Activated T-cell treated with anti-CD3 and anti-CD28 coated beads for 48 hours (primary cell): ENCODE measurements around the gene FSTL1.
"Not testable (repeated sequence)": the region's sequence is repeated elsewhere in the genome, so short reads cannot be mapped to it uniquely, and the experiment has no call there.

Source experiments
- DNase-seq: peaks from one replicate; pipeline ENCODE4 v3.0.0-alpha.2; 2020; ENCODE audit warnings: low read depth

Gene FSTL1

GRCh38 chr3:120417272-120417911 is 33.4 kb downstream of the FSTL1 start:
- peak; percentile 79 for DNase-seq

GRCh38 chr3:120416868-120417267 is 33.9 kb downstream of the FSTL1 start:
- DNase-seq: no peak

GRCh38 chr3:120415756-120416155 is 35.0 kb downstream of the FSTL1 start:
- no peak for DNase-seq

DNA sequence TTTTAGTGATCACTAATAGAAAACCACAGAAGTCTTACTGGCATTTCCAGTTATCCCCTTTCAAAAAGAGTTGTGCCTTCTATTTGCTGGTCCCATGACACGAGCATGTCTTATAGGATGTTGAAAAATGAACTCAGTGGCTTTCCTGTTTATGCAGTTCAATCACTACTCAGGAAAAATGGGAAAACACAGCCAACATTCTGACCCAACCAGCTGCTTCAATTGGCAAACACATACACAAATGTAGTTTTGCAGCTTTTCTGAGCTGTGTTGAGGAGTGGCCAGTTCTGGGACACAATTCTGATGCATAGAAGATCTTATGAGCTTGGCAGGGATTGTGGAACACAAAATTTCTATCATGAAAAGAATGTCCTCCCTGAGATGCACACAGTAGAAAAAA is 40.3 kb downstream of the FSTL1 start:
- DNase-seq: no peak

DNA sequence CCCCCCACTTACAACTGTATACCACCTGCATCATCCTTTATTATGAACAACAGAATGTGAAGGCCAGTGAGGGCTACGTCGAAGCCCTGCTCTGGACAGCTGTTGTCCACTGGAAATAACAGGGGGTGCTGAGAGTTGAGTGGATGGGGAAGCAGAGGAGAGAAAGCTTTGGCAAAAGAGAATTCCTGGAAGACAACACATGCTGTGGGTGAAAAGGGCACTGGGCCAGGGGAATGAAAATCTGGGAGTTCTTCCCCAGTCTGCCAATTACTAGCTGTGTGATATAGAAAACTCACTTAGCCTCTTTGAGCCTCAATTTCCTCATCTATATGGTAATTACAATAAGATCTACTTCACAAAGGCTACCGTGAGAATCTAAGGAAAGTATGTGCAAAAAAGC is 40.7 kb downstream of the FSTL1 start:
- DNase-seq: no peak

GRCh38 chr3:120407508-120408287 is 43.1 kb downstream of the FSTL1 start:
- DNase-seq: no peak

- no peak for DNase-seq
Measured at GRCh38 chr3:120404876-120405275, 45.9 kb downstream of the FSTL1 start.

- no peak for DNase-seq
Measured at GRCh38 chr3:120402257-120402656, 48.5 kb downstream of the FSTL1 start.

GRCh38 chr3:120399372-120399771 is 51.4 kb downstream of the FSTL1 start:
- DNase-seq: no peak

DNA sequence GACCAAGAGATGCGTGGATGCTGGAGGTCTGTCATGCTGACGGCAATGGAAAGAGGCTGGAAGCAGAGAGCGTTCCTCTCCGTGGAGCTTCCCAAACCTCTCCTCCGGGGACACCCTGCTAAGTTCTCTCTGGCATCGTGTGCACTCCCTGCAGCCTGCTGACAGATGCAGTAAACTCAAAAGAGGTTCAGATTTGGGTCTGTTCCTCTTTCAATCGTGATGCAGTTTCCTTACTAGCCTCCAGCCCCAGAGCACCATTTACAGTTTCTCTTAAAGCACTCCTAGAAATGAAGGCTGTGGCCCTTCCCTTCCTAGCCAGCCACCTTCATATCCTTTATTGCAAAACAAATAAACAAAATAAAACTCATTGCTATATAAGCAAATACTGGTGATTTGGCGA is 54.3 kb downstream of the FSTL1 start:
- no peak for DNase-seq

GRCh38 chr3:120394347-120394746 is 56.4 kb downstream of the FSTL1 start:
- no peak for DNase-seq

DNA sequence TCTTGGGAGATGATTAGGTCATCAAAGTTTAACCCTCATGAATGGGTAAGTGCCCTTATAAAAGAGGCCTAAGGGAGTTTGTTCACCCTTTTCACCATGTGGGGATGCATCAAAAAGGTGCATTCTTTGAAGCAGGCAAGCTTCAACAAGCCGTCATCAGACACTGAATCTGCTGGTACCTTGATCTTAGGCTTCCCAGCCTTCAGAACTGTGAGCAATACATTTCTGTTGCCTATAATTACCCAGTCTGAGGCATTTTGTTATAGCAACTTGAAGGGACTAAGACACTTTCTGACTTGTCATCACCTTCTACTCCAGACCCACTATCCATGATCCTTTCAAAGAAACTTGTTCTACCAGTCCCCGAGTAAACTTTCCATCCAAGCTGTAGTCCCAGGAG is 57.0 kb downstream of the FSTL1 start:
- no peak for DNase-seq

- no peak for DNase-seq
Measured at GRCh38 chr3:120393243-120393642, 57.5 kb downstream of the FSTL1 start.

- no peak for DNase-seq
Measured at GRCh38 chr3:120382941-120383447, 67.8 kb downstream of the FSTL1 start.

DNA sequence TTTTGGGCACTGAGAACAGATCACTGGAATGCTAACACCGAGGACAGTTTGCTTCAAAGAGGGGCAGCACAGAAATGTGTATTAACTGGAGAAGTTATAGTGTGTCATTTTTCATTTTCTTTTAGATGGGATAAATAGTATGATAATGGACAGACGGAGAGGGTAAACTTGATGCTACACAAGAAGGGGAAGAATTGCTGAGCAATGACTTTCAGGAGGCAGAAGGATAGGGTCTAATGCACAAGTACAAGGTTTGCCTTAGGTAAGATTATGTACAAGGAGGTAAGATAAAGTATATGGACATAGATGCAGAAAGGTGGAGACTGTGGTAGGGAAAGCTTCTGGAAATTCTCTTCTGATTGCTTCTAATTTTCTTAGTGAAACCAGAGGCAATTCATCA is 69.3 kb downstream of the FSTL1 start:
- no peak for DNase-seq

DNA sequence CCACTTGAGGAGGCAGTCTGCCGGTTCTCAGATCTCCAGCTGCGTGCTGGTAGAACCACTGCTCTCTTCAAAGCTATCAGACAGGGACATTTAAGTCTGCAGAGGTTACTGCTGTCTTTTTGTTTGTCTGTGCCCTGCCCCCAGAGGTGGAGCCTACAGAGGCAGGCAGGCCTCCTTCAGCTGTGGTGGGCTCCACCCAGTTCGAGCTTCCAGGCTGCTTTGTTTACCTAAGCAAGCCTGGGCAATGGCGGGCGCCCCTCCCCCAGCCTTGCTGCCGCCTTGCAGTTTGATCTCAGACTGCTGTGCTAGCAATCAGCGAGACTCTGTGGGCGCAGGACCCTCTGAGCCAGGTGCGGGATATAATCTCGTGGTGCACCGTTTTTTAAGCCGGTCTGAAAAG is 72.8 kb downstream of the FSTL1 start:
- DNase-seq: not testable (repeated sequence)

DNA sequence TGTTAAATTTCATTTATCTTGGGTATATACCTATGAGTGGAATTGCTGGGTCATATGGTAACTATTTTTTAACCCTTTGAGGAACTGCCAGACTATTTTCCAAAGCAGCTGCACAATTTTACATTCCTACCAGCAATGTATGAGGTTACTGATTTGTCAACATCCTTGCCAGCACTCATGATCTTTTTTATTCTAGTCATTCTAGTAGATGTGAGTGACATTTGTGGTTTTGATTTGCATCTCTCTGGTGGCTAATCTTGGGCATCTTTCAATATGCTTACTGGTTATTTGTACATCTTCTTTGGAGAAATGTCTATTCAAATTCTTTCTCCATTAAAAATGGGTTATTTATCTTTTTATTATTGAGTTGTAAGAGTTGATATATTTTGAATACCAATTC is 80.3 kb downstream of the FSTL1 start:
- DNase-seq: no peak

GRCh38 chr3:120369037-120369467 is 81.7 kb downstream of the FSTL1 start:
- DNase-seq: no peak

GRCh38 chr3:120368172-120368571 is 82.6 kb downstream of the FSTL1 start:
- no peak for DNase-seq

DNA sequence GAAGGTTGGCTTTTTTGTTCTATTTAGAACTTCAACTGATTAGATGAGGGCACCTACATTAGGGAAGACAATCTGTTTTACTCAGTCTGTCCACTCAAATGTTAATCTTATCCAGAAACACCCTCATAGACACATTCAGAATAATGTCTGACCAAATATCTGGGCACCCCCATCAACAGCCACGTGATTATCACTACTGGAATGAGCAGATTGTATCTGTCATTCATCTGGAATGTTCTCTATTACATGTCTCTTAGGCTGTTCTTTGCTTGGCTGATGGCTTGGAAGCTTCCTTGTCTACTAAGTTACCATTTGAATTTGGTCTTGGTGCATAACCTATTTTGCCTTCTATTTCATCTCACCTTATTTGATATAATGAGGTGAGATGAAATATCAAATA is 86.0 kb downstream of the FSTL1 start:
- no peak for DNase-seq

GRCh38 chr3:120364101-120364500 is 86.7 kb downstream of the FSTL1 start:
- DNase-seq: no peak

- no peak for DNase-seq
Measured at GRCh38 chr3:120357807-120358206, 93.0 kb downstream of the FSTL1 start.

DNA sequence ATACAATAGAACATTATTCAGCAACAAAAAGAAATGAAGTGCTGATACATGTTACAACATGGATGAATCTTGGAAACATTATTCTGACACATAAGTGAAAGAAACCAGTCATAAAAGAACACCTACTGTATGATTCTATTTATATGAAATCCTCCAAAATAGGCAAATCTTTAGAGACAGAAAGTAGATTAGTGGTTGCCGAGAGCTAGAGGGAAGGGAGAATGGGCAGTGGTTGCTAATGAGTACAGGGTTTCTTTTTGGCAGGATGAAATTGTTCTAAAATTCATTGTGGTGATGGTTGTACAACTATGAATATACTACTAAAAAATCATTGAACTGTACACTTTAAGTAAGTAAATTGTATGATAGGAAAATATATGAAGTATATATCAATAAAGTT is 95.3 kb downstream of the FSTL1 start:
- no peak for DNase-seq

- no peak for DNase-seq
Measured at GRCh38 chr3:120353463-120353862, 97.3 kb downstream of the FSTL1 start.
